HepG2 (cell line): ENCODE data around the gene PRDX5. TPM values are rescaled to one million over a fixed set of nuclear protein-coding genes. Genes with fewer than 3 reads are reported as not detected.
A peak's percentile ranks its signal among the peaks of the same experiment; 100 is the strongest.

Experiments
- BCL3 ChIP-seq: sonication (generic); formaldehyde crosslinking; IDR thresholded peaks from 2 replicates; pipeline ENCODE4 v1.5.1; 2020; ENCODE audit warnings: mild to moderate bottlenecking, missing genetic modification reagents, moderate library complexity
- CHD2 ChIP-seq: IDR thresholded peaks from 2 replicates; pipeline ENCODE4 v1.6.1; 2011; ENCODE audit warnings: low read depth, low read length, improper control_type of control experiment
- GATAD2A ChIP-seq: IDR thresholded peaks from 2 replicates; pipeline ENCODE4 v1.6.1; 2016
- HES4 ChIP-seq: sonication (generic); formaldehyde crosslinking; IDR thresholded peaks from 2 replicates; pipeline ENCODE4 v1.9.0; 2021; ENCODE audit warnings: mild to moderate bottlenecking, missing genetic modification reagents, borderline replicate concordance
- HNRNPH1 ChIP-seq: fragments of 200-400 bp; formaldehyde crosslinking; optimal IDR thresholded peaks from 2 replicates; pipeline ENCODE3; 2017; ENCODE audit warnings: mild to moderate bottlenecking, low read depth, low read length
- KMT2A ChIP-seq: sonication (generic); formaldehyde crosslinking; IDR thresholded peaks from 2 replicates; pipeline ENCODE4 v1.4.0; 2020; ENCODE audit warnings: missing genetic modification reagents
- MTF2 ChIP-seq: sonication (generic); formaldehyde crosslinking; IDR thresholded peaks from 2 replicates; pipeline ENCODE4 v1.5.0; 2020; ENCODE audit warnings: missing genetic modification reagents, borderline replicate concordance
- MZF1 ChIP-seq: sonication (generic); formaldehyde crosslinking; IDR thresholded peaks from 2 replicates; pipeline ENCODE4 v1.8.1; 2023; ENCODE audit warnings: mild to moderate bottlenecking, missing genetic modification reagents, borderline replicate concordance
- SP5 ChIP-seq: IDR thresholded peaks from 2 replicates; pipeline ENCODE4 v1.6.1; 2016; ENCODE audit warnings: low read depth, borderline replicate concordance
- TBX2 ChIP-seq: sonication (generic); formaldehyde crosslinking; IDR thresholded peaks from 2 replicates; pipeline ENCODE4 v1.5.0; 2020; ENCODE audit warnings: missing genetic modification reagents, mild to moderate bottlenecking, borderline replicate concordance
- YEATS4 ChIP-seq: sonication (generic); formaldehyde crosslinking; IDR thresholded peaks from 2 replicates; pipeline ENCODE4 v1.4.0; 2020; ENCODE audit warnings: missing genetic modification reagents, borderline replicate concordance
- ZFP36 ChIP-seq: fragments of 150-350 bp; IDR thresholded peaks from 2 replicates; pipeline ENCODE4 v1.6.1; 2018; ENCODE audit warnings: borderline replicate concordance, low read length, low read depth; ENCODE audit not compliant: partially characterized antibody
- ZFP62 ChIP-seq: sonication (generic); formaldehyde crosslinking; IDR thresholded peaks from 2 replicates; pipeline ENCODE4 v1.4.0; 2020; ENCODE audit warnings: missing genetic modification reagents
- ZFX ChIP-seq: sonication (generic); formaldehyde crosslinking; IDR thresholded peaks from 2 replicates; pipeline ENCODE4 v1.4.0; 2020; ENCODE audit warnings: mild to moderate bottlenecking, low read depth, missing genetic modification reagents, moderate library complexity
- ZFYVE20 ChIP-seq: sonication (generic); formaldehyde crosslinking; IDR thresholded peaks from 2 replicates; pipeline ENCODE4 v1.8.0; 2023; ENCODE audit warnings: low read depth, mild to moderate bottlenecking, moderate library complexity, missing genetic modification reagents, borderline replicate concordance
- ZGPAT ChIP-seq: IDR thresholded peaks from 2 replicates; pipeline ENCODE4 v1.6.1; 2016; ENCODE audit warnings: mild to moderate bottlenecking
- ZMYM4 ChIP-seq: sonication (generic); formaldehyde crosslinking; IDR thresholded peaks from 2 replicates; pipeline ENCODE4 v1.8.1; 2023; ENCODE audit warnings: mild to moderate bottlenecking, missing genetic modification reagents
- ZNF275 ChIP-seq: sonication (generic); formaldehyde crosslinking; IDR thresholded peaks from 2 replicates; pipeline ENCODE4 v1.8.0; 2022; ENCODE audit warnings: missing genetic modification reagents, mild to moderate bottlenecking, inconsistent platforms, borderline replicate concordance
- ZNF362 ChIP-seq: sonication (generic); formaldehyde crosslinking; IDR thresholded peaks from 2 replicates; pipeline ENCODE4 v1.4.0; 2020; ENCODE audit warnings: missing genetic modification reagents, mild to moderate bottlenecking, borderline replicate concordance
- ZSCAN25 ChIP-seq: sonication (generic); formaldehyde crosslinking; IDR thresholded peaks from 2 replicates; pipeline ENCODE4 v1.8.0; 2022; ENCODE audit warnings: mild to moderate bottlenecking, missing genetic modification reagents
- ZUFSP ChIP-seq: sonication (generic); formaldehyde crosslinking; IDR thresholded peaks from 2 replicates; pipeline ENCODE4 v1.9.0; 2021; ENCODE audit warnings: missing genetic modification reagents, mild to moderate bottlenecking, borderline replicate concordance
- polyA plus RNA-seq, 8 experiments: library from polyadenylated mRNA; depleted of rRNA in 3 of 8; stranded (reverse) in 7 of 8; unstranded in 1 of 8; fragments of >200 nt; fragmentation: Illumina TruSeq in 4 of 8; extraction: Trizol in 4 of 8; gene quantifications; 2 replicates each; pipeline versions ENCODE4 v1.2.1 to v1.2.3, GENCODE V29; 2011 to 2016; ENCODE audit warnings: low read depth in 4 of 8, missing spikeins in 1 of 8, mixed read lengths in 1 of 8; ENCODE audit not compliant: insufficient read depth in 1 of 8
- total RNA-seq, 5 experiments: library from RNA; depleted of rRNA; stranded (reverse); fragments of >200 nt; fragmentation: Illumina TruSeq; extraction: Trizol; gene quantifications; 2 replicates each; pipeline ENCODE4 v1.2.3, GENCODE V29; 2016; ENCODE audit warnings: low read depth in 1 of 5

PRDX5 gene
- total and polyA plus RNA-seq, 2 of the 13 experiments (the other 11 are each of a cell fraction or from before 2014, with no cell fraction given), result 215 to 311 TPM

- TF ChIP-seq ZNF275 (CRISPR knock-in tag) (no peak), ZFX (CRISPR knock-in tag) (peak; percentile 54; the same call in 1 of the 2 replicates), SP5 (CRISPR knock-in tag) (peak; percentile 28; the same call in 1 of the 2 replicates), YEATS4 (CRISPR knock-in tag) (peak; percentile 44), MTF2 (CRISPR knock-in tag) (no peak), ZFP62 (CRISPR knock-in tag) (no peak), ZFP36 (no peak), MZF1 (CRISPR knock-in tag) (no peak), GATAD2A (CRISPR knock-in tag) (no peak), ZUFSP (CRISPR knock-in tag) (no peak), KMT2A (CRISPR knock-in tag) (no peak), ZGPAT (peak; percentile 38; the same call in 1 of the 2 replicates), ZMYM4 (CRISPR knock-in tag) (no peak), TBX2 (CRISPR knock-in tag) (peak; percentile 57), ZFYVE20 (no peak), CHD2 (no peak), HNRNPH1 (peak; percentile 100), ZSCAN25 (CRISPR knock-in tag) (no peak), BCL3 (CRISPR knock-in tag) (no peak), ZNF362 (CRISPR knock-in tag) (no peak), HES4 (0 out of 2 replicates have a peak, but pooled peaks have one; percentile 41)
Observed at GRCh38 chr11:64284962-64285884, 32.7 kb upstream of the PRDX5 start, which contains the start of gene GPR137 (continued).
